Lower leg skin (tissue), 3 donors: ENCODE data around the gene AKAP6.

Experiments
- CTCF ChIP-seq, 3 donors: fragments of 450-650 bp; IDR thresholded peaks; one replicate each; pipeline ENCODE4 v1.5.1; 2016; ENCODE audit warnings: antibody characterized with exemption in 3 of 3, mild to moderate bottlenecking in 3 of 3, moderate library complexity in 2 of 3
- POLR2A ChIP-seq, 2 donors: fragments of 450-650 bp; IDR thresholded peaks; one replicate each; pipeline ENCODE4 v1.6.1; 2016 to 2017; ENCODE audit warnings: antibody characterized with exemption in 2 of 2, mild to moderate bottlenecking in 1 of 2, moderate library complexity in 1 of 2

GRCh38 chr14:32574269-32574668, 245.2 kb downstream of the AKAP6 start:
- TF ChIP-seq POLR2A (IDR thresholded peaks at IDR 0.05) (no peak), CTCF (IDR thresholded peaks at IDR 0.05) (no peak)
